Kidney capillary endothelial cell (primary cell): ENCODE data around the gene CLTCL1.
A peak's percentile ranks its signal among the peaks of the same experiment; 100 is the strongest.
"Not testable (repeated sequence)": the region's sequence is repeated elsewhere in the genome, so short reads cannot be mapped to it uniquely, and the experiment has no call there.

Experiments used
- DNase-seq: peaks from one replicate; pipeline ENCODE4 v3.0.0-alpha.2; 2018; ENCODE audit warnings: low spot score

CLTCL1 gene

GRCh38 chr22:19175602-19176174 is 115.8 kb downstream of the CLTCL1 start:
- DNase-seq = no peak

DNA sequence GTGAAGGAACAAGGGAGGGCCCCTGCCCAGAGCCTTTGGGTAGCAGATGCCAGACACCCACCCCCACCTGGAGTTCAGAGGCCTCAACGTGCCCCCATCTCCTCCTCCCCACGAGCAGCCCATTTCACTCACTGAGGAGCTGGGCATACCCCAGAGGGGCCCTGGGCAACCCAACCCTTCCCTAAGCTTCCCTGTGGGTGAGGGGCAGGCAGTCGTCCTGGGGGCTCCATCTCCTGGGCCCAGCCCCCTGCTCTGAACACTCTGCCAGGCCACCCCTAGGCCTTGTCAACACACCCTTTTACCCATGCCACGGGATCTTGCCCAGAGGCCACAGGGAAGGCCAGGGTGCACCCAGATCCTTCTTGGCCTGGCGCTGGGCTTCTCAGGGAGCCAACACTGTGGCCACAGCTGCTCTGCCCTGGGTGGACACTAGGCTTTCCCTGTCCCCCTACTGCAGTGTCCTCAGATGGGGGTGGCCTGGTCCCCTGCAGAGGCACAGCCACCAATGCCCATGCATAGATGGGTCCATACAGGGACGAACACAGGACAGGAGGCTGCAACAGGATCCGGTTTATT is 116.4 kb downstream of the CLTCL1 start:
- DNase-seq = no peak

- peak; percentile 51 for DNase-seq
Observed at GRCh38 chr22:19174106-19175025, 117.2 kb downstream of the CLTCL1 start.

DNA sequence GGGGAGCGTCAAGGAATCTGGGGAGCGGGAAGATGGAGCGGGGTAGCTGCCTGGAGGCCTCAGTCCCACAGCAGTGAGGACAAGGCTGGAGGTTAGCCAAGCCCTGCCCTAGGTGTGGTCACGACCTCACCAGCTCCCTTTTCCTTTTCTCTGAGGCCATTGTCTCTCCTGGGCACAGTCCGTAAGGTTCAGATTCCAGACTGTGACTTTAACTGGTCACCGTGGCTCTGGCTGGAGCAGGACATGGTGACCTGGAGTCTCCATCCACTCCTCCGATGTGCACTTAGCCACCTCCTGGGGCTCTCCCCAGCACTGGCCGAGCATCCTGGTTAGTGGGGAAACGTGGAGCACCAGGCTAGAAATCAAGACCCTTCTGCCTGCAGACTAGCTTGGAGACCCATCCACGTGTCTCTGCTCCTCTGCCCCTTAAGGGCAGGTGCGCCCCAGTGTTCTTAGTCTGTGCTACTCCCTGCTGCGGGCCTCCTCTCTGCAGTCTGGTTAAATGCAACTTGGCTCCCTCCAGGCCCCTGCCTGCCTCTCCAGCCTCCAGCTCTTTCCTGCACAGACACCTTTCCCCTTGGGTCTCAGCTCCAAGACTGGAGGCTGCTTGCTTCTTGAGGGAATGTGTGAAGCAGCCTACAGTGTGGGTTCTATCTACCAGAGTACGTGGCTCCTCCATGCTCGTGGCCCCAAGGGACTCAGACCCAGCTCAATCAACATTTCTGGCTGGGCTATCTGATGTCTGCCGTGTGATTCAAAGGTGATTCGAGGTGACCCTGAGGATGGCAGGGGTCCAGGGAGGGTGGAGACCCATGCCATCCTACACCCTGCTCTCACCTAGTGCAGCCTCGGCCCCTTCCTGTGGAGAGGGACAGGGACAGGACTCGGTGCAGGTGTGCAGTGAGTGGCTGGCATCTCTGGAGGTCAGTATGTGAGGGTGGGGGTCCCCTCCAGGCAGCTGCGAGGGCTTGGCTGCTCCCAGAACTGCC is 118.2 kb downstream of the CLTCL1 start:
- no peak for DNase-seq

- no peak for DNase-seq
Observed at GRCh38 chr22:19172213-19173046, 119.1 kb downstream of the CLTCL1 start.

DNA sequence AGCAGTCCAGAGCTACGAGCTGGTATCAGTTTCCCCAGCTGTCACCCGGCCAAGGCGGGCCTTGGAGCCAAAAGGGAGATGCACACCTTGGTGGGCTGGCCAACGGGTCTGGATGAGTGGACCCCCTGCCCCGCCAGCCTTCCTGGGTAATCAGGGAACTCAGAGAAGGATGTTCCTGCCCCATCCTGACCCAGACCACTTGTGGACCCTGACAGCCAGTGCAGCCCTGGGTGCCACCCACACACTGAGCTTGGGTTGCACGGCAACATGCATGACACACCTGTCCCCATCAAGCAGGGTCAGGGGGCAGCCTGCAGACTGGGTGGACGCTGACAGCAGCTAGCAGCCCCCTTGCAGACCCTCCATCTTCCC is 121.6 kb downstream of the CLTCL1 start:
- no peak for DNase-seq

DNA sequence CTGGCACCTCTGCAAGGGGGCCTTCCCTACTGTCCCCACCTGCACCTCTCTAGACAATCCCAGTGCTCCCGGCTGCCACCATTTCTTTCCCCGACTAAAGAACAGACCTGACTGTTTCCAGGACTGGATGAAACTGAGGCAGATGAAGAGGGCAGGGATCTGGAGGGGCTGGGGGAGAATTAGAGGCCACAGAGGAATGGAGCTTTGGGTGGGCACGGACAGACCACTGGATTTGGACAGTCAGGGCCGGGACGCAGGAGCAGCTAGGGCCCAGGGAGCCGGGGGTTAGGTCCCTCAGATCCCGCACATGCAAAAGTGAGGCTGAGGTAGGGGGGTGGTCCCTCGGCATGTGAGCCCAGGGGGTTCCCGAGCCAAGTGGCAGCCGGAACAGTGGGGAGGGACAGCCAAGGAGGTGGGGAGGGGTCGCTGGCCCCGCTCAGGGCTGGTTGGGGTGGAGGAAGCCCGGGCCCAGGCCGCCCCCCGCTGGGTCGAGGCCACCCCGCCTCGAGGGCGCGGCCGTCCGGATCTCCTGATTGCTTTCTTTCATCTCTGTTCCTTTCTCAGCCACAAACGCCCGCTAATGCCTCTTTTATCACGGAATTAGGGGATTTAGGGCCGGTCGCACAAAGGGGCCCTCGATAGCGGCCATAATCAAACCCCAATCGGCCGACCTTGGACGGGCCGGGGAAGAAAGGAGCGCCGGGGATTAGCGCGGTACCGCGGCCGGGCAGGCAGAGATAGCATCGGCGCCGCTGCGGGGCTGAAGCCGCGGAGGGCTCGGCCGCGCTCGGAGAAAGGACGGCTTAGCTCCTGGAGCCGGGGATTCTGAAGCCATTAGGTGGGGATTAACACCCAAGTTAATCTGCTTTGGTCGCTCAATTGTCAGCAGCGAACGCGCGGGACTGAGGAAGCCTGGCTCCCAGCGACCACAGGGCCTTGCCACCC is 122.2 kb downstream of the CLTCL1 start:
- no peak for DNase-seq

- DNase-seq = no peak
Observed at GRCh38 chr22:19168088-19168890, 123.2 kb downstream of the CLTCL1 start.

GRCh38 chr22:19167106-19167869 is 124.2 kb downstream of the CLTCL1 start:
- DNase-seq = no peak

GRCh38 chr22:19166421-19166820 is 125.1 kb downstream of the CLTCL1 start:
- DNase-seq = no peak

- DNase-seq = no peak
Observed at GRCh38 chr22:19164425-19164824, 127.1 kb downstream of the CLTCL1 start.

DNA sequence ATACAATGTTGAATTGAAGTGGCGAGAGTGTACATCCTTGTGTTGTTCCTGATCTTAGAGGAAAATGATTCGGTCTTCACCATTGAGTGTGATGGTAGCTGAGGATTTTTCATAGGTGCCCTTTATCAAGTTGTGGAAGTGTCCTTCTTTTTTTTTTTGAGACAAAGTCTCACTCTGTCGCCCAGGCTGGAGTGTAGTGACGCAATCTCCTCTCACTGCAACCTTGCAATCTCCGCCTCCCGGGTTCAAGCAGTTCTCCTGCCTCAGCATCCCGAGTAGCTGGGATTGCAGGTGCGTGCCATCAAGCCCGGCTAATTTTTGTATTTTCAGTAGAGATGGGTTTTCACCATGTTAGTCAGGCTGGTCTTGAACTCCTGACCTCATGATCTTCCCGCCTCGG is 132.9 kb downstream of the CLTCL1 start:
- DNase-seq = not testable (repeated sequence)

GRCh38 chr22:19156109-19156508 is 135.4 kb downstream of the CLTCL1 start:
- DNase-seq = not testable (repeated sequence)

- no peak for DNase-seq
Observed at GRCh38 chr22:19152942-19153883, 138.3 kb downstream of the CLTCL1 start.

- no peak for DNase-seq
Observed at GRCh38 chr22:19151329-19152191, 140.0 kb downstream of the CLTCL1 start.
